Measurements from ENCODE around the gene HTT-AS. TPM values are rescaled to one million over a fixed set of nuclear protein-coding genes. Genes with fewer than 3 reads are reported as not detected.
A peak's percentile ranks its signal among the peaks of the same experiment; 100 is the strongest.
"Not testable (repeated sequence)": the region's sequence is repeated elsewhere in the genome, so short reads cannot be mapped to it uniquely, and the experiment has no call there.

HTT-AS gene
- total RNA-seq, 1 donor from 2014 or later = not detected

DNA sequence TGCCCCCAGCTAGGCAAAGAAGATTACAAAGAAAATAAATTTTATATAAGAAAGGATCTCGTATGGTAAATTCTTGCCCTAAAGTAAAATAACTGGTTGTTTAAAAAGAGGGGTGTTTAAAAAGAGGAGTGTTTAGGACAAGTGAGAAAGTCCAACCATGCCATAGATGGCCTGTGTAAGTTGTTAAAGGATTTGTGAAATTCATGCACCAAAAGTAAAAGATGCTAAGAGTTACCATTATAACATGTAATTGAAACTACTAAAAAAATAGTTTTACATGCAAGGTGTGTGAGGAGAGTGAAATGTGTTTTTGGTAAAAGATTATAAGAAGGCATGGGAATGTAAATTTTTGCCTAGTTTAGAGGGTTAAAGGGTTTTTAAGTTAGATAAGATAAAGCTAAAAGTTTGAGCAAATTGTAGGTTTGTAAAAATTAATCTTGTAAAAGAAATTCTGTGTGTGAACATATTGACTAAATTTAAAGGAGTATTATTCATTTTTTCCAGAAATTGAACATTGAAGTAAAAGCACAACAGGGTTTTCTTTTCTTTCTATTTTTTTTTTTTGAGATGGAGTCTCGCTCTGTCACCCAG lies 20.1 kb downstream of the HTT-AS start:
- DNase-seq (ENCODE audit: low read depth) = no peak
- H3K4me3 ChIP-seq (ENCODE audit: low read depth, low read length) = no peak overlapping the region
- TF ChIP-seq, protein P1, sequence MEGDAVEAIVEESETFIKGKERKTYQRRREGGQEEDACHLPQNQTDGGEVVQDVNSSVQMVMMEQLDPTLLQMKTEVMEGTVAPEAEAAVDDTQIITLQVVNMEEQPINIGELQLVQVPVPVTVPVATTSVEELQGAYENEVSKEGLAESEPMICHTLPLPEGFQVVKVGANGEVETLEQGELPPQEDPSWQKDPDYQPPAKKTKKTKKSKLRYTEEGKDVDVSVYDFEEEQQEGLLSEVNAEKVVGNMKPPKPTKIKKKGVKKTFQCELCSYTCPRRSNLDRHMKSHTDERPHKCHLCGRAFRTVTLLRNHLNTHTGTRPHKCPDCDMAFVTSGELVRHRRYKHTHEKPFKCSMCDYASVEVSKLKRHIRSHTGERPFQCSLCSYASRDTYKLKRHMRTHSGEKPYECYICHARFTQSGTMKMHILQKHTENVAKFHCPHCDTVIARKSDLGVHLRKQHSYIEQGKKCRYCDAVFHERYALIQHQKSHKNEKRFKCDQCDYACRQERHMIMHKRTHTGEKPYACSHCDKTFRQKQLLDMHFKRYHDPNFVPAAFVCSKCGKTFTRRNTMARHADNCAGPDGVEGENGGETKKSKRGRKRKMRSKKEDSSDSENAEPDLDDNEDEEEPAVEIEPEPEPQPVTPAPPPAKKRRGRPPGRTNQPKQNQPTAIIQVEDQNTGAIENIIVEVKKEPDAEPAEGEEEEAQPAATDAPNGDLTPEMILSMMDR (conservative IDR thresholded peaks at IDR 0.05; ENCODE audit: low read depth, low read length) = no peak

DNA sequence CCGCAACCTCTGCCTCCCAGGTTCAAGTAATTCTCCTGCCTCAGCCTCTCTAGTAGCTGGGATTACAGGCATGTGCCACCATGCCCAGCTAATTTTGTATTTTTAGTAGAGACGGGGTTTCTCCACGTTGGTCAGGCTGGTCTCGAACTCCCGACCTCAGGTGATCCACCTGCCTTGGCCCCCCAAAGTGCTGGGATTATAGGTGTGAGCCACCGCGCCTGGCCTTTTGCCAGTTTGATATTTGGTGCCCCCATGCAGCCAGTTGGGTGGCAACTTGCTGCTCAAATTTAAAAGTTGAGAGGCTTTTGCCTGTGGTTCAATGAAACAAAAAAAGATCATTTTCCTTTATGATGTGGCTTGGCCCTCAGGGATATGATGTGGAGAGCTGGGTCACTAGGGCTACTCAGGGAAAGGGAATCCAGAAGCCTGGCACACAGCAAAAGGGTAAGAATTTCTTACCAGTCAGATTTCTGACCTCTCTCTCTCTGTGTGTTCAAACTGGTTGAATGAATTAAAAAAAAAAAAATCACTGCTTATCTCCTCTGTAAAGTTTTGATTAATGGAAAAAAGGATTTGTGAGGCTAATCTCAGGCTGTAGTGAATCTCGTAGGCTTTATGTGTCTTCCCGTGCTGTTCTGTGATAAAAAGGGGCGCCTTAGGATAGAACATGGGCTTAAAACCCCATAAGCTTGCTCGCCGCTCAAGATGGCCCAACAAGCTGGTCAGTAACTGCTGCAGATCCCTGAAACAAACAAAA lies 23.0 kb downstream of the HTT-AS start:
- not testable (repeated sequence) for DNase-seq (ENCODE audit: low read depth); H3K4me3 ChIP-seq (ENCODE audit: low read depth, low read length)

DNA sequence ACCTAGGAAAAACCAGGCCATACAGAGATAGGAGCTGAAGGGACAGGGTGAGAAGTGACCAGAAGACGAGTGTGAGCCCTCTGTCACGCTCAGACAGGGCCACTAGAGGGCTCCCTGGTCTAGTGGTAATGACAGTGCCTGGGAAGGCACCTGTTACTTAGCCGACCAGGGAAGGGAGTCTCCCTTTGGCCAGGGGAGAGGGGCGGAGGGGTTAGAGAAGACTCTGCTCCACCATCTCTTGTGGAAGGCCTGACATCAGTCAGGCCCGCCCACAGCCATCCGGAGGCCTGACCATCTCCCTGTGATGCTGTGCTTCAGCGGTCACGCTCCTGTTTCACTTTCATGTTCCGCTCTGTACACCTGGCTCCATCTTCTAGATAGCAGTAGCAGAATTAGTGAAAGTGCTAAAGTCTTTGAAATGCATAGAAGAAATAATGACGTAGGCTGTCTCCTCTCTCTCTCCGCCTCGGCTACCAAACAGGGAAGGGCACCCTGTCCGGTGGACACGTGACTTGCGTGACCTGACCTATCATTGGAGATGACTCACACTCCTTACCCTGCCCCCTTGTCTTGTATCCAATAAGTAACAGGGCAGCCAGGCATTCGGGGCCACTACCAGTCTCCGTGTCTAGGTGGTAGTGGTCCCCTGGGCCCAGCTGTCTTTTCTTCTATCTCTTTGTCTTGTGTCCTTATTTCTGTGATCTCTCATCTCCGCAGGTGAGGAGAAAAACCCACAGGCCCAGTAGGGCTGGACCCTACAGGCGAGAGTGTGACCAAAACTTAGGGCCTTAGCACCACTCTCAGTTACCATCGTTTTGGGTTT lies 26.7 kb downstream of the HTT-AS start:
- TF ChIP-seq, protein P1 (conservative IDR thresholded peaks at IDR 0.05; ENCODE audit: low read depth, low read length) = peak; percentile 75

DNA sequence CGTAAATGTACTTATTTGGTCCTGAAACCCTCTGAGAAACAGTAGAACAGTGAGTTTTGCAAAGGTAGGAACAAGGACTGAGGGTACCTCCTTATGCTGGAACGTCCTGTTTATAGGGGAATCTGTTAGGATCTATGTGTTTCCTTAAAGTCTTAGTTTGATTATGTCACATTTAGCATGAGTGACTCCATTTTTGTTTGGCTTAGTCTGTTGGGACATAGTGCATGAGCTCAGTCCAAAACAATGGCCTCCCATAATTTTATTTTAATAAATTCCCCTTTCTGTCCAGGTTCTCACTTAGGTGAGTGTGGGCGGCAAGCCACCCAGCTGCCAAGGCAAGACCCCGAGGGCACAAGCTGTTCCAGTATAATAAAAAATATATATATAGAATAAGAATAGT lies 27.7 kb downstream of the HTT-AS start:
- H3K4me3 ChIP-seq (ENCODE audit: low read depth, low read length) = no peak overlapping the region
- TF ChIP-seq, protein P1 (conservative IDR thresholded peaks at IDR 0.05; ENCODE audit: low read depth, low read length) = no peak
- no peak for DNase-seq (ENCODE audit: low read depth)

More for the DNA sequence above, 26.7 kb downstream of the HTT-AS start:
- H3K4me3 ChIP-seq (ENCODE audit: low read depth, low read length) = peak overlapping the region; percentile 61
- DNase-seq (ENCODE audit: low read depth) = peak; percentile 22

DNA sequence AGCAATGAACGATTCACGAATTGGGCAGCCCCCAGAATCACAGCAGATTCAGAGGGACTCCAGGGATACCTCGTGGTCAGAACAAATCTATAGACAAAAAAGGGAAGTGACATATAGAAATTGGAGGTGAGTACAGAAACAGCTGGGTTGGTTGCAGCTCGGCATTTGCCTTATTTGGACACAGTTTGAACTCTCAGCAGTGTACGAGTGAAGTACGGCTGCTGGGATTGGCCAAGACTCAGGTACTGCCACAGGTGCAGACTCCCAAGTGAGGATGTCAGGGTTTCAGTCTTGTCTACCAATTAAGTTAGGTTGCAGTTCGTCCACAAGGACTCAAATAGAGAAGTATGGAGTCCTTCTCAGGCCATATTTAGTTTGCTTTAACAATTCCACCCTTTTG lies 28.2 kb downstream of the HTT-AS start:
- no peak overlapping the region for H3K4me3 ChIP-seq (ENCODE audit: low read depth, low read length)
- TF ChIP-seq, protein P1 (conservative IDR thresholded peaks at IDR 0.05; ENCODE audit: low read depth, low read length) = no peak
- no peak for DNase-seq (ENCODE audit: low read depth)

DNA sequence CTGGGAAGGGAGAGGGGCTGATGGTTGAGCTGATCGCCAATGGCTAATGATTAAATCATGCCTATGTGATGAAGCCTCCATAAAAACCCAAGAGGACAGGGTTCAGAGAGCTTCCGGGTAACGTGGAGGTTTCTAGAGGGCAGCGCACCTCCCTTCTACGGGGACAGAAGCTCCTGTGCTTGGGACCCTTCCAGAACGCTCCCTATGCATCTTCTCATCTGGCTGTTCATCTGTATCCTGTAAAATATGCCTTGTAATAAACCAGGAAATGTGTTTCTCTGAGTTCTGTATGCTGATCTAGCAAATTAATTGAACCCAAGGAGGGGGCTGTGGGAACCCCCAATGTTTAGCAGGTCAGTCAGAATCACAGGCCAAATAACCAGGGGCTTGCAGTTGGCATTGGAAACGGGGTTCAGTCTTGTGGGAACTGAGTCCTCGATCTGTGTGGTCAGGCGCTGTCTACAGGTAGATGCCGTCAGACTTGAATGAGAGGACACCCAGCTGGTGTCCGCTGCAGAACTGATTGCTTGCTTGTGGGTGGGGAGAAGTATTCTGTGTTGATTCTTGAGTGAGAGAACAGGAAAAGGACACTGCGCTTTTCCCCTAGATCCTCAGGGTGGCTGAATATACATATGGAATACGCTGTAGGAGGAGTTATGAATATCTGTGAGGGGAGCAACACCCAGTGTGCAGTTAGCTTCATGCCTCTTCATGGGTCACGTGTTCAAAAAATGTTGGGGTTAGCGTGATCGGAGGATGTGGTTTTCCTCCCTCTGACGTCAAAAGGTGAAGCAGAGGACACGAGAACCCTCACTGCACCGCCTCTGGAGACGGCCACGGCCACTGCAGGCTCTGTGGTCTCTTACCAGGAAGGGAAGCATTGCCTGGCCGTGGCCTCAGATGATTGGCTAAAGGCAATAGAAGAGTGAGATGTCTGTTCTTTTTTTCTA lies 29.2 kb downstream of the HTT-AS start:
- no peak for DNase-seq (ENCODE audit: low read depth)
- TF ChIP-seq, protein P1 (conservative IDR thresholded peaks at IDR 0.05; ENCODE audit: low read depth, low read length) = no peak
- H3K4me3 ChIP-seq (ENCODE audit: low read depth, low read length) = no peak overlapping the region

Data from epithelial cell of proximal tubule (primary cell).